HG03066 (cell line): ENCODE data around the gene HIVEP1.

Source experiments
- ATAC-seq: cut with Tn5 transposase; IDR thresholded peaks from one replicate; pipeline ENCODE4 v1.9.1; 2021; ENCODE audit warnings: low read depth; ENCODE audit not compliant: unreplicated experiment

The HIVEP1 gene

DNA sequence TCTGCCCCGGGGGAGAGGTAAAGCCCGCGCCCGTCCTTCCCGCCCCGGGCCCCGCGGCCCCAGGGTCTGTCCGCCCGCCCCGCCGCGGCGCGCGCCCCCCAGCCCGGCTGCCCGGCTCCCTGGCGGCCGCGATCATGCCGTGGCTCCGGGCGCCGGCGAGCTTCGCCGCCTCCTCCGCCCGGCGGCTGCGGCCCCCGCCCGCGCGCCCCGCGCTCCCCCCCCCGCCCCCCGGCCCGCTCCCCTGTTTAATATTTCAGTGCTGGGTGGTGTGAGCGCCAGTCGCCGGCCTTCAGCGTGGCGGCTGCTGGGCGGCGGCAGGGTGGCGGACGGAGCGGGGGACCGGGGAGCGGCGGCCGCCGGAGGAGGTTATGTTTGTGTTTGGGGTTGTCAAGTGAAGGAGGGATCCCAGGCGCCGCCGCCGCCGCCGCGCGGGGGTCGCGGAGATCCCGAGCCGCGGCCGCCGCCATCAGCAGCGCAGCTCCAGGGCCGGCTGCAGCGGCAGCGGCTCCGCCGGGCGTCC, at the start of gene HIVEP1:
Gene HIVEP1, plus strand, starts transcription at position 275 of the 520 bp plus-strand sequence. CDS start 3,317 bp downstream, outside the sequence.
- ATAC-seq: peak; percentile 1

DNA sequence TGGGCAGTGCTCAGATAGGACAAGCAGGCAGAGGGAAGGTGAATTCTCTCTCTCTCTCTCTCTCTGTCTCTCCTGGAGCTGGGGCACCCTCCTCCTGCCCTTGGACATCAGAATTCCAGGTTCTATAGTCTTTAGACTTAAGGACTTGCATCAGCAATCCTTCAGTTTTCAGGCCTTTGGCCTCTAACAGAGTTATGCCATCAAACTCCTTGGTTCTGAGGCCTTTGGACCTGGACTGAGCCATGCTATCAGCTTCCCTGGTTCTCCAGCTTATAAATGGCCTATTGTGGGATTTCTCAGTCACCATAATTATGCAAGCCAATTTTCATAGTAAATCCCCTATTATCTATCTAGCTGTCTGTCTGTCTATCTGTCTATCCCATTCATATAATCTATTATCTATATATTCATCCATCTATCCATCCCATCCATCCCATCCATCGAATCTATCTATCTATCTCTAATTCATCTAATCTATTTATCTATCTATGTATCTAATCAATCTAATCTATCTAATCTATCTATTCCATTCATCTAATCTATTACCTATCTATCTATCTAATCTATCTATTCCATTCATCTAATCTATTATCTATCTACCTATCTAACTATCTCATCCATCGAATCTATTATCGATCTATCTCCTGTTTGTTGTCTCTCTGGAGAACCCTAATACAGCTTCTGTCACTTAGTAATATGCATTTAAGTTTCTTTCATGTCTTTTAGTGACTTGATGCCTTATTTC, 48.2 kb upstream of the HIVEP1 start:
- no peak for ATAC-seq

DNA sequence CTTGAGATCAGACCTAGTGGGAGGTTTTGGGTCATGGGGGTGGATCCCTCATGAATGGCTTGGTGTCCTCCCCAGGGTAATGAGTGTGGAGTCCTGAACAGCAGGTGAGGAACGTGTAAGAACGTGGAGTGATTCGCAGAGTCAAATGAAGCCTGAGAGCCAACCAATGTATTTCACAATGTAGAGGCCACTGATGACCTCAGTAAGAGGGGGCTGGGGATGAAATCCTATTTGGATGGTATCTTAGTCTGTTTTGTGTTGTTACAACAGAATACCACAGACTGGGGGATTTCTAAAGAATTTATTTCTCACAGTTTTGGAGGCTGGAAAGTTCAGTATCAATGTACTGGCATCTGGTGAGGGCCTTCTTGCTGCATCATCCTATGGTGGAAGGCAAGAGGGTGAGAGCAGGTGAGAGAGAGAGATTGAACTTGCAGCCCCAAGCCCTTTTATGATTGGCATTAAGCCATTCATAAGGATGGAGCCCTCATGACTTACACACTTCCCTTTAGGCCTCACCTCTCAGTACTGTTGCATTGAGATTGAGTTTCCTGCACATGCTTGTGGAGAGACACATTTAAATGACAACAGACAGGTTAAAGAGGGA, 47.3 kb upstream of the HIVEP1 start:
- no peak for ATAC-seq

DNA sequence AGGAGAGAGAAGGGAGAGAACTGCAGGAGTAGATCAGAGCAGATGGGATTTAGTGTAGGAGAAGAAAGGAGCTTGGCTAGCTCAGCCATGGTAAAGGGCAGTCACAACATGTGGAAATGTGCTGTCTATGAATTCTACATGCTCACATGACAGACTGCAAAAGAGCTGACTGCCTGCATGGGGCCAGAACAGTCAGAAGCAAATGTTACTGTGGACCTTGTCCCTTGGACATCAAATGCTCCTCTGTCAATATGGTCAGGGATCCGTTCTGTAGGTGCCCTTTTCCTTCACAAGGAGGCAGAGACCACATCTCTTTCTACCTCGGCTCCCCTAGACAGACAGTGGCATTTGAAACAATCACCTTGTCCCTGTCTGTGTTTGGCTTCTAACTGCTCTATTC, 46.6 kb upstream of the HIVEP1 start:
- no peak for ATAC-seq

DNA sequence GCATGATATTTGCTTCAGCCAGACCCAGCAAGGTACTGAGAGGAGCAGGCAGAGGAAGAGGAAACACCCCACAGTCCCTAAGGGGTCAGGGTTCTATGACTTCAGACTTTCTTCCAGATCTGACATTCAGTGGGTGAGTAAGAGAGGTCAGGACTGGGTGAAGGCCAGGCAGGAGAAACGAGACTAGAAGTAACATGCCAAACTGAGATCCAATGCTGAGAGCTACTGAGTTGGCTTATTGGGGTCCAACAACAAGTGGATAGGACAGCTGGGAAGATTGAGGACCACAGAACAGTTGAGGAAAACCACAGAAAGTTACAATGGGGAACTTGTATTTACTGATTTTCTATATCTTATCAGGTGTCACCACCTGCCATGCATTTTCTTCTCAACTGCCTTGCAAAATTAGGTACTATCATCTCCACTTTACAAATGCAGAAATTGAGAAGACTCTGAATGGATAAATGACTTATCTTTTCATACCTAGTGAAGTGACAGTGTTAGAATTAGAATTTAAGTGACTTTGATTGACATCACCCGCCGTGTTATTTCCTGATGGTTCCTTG, 43.8 kb upstream of the HIVEP1 start:
- peak; percentile 68 for ATAC-seq

DNA sequence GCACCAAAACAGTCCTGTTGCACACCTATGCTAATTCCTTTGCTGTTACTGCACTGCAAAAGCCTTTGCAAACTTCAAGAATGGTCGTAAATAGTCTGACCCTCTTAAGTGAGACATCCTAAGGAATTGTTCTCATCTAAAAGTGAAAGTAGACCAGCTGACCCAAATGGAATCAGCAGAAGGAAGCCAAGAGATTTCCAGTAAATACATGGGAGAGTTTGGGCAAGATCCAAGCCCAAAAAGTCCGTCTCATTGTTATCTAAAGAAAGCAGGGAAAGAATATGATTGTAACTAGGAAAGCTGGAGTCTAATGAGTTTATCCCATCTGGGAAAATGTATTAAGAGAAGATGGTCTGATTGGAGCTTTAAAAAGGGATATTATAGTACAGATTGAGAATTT, 43.0 kb upstream of the HIVEP1 start:
- no peak for ATAC-seq

DNA sequence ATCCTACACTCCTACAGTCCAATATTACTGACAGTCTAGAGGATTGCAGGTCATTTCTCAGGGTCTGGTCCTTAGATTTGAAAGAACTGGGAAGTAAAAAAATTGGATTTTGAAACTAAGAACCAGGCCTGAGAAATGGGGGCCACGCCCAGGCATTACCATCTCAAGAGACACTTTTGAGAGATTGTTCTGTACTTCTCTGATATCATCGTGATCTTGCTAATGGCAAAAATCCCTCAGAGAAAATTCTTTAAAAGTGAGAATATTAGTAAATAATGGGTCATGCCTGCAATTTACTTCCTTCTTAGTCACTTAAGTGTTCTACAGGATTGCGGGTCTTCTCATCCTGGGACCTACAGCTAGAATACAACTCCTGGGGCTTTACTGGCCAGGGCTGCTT, 42.0 kb upstream of the HIVEP1 start:
- no peak for ATAC-seq

DNA sequence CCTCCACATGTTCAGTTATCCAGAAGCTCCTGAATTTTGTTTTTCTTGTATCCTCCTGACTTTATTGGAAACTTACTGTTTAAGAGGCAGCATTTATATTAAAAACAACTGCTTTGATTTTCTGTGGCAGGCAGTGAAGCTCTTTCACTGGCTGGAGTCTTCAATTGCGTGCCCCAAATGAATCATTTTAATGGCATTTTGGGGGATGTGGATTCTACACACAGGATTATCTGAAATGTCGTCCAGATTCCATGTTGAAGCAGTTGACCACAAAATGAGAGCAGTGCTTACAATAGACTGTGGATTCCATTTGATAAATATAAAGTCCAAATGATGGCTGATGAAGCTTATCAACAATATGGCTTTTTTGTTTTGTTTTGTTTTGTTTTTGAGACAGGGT, 41.0 kb upstream of the HIVEP1 start:
- ATAC-seq: no peak

DNA sequence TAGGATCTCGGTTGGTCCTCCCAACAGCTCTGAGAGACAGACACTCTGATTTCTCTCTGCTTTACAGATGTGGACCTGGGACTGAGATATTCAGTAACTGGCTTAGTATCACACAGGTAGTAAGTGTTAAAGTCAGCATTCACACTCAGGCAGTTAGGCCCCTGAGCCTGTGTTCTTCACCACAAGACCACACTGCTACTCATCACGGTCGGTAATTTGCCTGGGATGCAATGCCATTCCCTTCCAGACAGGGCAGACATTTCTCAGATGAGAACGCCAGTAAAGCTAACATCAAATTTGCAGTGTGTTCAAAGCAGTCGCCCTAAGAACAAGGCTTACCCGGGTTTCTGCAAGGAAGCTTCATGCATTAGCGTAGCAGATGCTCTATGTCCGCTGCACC, 39.8 kb upstream of the HIVEP1 start:
- no peak for ATAC-seq

DNA sequence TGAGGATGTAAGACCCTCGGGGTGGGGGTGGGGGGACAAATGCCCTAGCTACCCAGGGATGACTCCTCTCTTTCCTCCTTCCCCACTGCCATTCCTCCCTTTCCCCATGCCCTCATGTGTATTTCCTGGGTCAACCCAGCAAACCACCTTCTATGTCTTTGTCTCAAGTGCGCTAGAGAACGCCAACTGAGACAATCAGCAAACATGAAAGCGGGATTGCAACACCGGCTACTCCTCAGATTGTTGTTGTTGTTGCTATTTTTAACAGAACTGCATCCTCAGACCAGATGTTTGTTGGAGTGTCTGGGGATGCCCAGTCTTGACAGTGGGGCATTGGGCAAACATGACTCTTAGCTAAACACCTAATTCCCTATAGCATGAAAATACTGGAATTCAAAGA, 39.3 kb upstream of the HIVEP1 start:
- ATAC-seq: no peak

DNA sequence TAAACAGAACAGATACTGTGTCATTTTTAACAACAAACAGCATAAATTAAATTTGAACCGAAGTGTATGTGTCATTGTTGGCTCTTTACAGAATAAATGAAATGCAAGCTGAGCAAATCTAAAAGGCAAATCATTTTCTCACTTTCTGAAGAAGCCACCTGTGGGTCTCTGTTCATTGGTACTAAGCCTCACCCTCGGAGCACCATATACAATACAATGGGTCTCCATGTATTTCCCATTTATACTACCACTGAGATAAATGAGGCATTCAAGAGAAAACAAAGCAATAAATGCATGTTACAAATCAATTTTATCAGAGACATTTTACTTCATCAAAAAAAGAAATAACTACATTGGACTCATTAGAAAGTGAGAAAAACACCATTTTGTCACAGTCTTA, 38.9 kb upstream of the HIVEP1 start:
- ATAC-seq: no peak

DNA sequence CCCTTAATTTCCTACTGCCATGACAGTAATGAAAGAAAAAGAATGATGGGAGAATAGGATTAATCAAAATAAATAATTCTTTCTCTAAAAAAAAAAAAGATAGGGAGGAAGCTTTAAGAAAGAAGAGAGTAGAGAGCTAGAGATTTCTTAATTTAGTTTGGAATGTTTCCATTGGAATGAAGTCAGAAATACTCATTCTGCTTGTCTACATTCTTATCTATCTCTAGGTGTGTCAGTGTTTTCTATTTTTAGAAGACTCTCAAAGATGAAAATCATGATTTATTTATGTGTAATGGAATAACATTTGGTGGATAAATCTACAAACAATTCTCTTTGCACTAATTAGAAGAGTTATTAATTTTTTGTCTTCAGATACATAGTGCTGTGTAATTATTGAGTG, 38.0 kb upstream of the HIVEP1 start:
- ATAC-seq: no peak

DNA sequence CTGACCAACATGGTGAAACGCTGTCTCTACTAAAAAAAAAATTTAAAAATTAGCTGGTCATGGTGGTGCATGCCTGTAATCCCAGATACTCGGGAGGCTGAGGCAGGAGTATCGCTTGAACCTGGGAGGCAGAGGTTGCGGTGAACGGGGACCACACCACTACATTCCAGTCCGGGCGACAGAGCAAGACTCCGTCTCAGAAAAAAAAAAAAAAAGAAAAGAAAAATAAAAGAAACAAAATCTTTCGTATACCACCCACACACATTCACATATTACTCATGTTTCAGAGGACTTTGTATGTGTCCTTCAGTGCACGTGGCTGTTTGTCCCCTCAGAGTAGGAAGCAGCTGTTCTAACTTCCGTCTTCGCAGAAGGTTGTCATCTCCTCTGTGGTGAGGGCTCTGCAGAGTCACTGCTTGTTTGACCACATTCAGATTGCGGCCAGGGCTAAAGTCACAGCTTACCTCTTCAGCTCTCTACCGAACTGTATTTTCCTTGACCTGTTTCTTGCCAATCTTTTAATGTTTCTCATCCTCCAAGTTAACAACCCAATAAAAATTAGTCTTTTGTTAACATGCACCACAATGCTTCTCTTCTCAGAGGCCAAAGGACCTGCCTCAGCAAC, 36.6 kb upstream of the HIVEP1 start:
- peak; percentile 68 for ATAC-seq

DNA sequence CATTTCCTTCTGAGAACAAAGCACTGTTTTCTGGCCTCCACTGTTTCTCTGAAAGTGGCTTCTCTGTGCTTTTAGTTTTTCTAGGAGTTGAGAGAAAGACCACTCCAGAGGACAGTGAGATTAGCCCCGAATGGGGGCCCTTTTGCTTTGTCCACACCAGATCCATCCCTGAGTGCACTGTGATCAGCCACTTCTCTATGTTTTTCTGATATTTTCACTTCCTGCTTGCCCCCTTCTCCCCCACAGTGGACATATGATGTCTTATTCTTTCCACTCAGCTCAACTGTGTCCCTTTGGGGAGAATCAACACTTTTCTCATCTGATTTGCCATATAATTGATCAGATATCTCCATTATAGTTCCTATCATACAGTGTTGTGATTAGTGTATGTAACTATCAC, 35.6 kb upstream of the HIVEP1 start:
- no peak for ATAC-seq

DNA sequence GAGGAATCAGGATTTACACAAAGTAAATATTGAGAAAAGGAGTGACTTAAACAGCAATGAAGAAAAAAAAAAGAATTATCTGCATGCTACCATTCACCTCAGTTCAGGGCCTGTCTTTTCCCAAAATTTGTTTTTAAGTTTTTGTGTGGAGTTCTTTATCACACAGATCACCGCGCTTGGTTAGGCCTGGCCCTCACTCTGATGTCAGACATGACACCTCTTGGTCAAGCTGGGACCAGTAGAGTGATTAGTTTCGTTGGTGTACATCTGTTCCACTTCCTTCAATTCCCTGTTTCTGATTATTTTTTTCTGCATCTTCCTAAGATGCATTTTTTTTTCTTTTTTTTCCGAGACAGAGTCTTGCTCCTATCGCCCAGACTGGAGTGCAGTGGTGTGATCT, 34.9 kb upstream of the HIVEP1 start:
- ATAC-seq: no peak

DNA sequence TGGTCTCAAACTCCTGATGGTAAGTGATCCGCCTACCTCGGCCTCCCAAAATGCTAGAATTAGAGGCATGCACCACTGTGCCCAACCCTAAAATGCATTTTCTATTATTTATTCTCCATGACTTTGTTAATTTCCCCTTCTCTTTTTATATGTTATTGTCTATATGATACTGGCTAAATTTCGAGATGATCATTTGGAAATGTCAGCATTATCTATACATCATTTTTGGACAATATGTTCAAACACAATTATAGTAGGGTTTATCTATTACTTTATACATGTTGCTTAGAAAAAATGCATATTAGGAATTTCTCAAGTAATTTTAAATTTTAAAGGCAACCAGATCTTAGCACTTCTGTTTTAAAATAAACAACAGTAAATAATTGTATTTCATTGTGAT, 34.4 kb upstream of the HIVEP1 start:
- no peak for ATAC-seq

DNA sequence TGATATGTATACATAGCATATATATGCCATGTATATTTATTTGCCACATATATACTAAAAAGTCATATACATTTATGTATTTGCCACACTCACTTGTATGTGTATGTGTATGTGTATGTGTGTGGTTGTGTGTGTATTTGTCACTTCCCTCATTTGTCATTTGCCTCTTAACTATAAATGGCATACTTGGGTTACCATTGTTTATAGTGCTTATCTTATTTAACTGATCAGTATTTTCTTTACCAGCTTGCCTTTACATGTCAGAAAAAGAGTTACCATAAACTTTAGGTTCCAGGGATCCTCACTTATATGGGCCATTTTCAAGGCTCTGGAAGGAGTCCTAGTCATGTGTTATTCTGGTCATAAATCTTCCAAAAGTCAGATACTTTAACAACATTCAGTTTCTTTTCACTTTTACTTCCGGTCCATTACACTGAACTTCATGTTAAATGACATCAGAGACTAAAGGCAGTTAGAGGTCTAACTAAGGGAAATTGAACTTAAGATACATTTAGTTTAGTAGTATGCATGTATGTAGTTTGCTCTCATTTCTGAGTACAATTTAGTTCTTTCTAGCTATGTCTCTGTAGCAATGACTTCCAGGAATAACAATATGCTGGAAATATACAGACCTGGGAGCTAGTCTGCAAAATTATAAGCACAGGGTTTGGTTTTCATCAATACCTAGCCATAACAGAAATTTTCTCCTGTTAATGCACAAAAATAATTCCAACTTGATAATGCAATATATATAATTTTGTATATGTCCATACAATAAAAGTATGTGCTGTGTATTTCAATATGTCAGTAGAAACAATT, 33.7 kb upstream of the HIVEP1 start:
- no peak for ATAC-seq

DNA sequence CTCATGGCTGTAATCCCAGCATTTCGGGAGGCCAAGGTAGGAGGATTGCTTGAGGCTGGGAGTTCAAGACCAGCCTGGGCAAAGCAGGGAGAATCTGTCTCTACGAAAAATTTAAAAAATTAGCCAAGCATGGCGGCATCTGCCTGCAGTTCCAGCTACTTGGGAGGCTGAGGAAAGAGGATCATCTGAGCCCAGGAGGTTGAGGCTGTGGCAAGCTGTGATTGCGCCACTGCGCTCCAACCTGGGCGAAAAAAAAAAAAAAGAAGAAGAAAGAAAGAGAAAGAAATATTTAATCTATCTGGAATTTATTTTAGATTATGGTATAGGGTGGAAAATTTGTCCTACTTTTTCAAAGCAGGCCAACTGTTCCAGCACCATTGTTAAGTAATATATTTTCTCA, 32.2 kb upstream of the HIVEP1 start:
- no peak for ATAC-seq

DNA sequence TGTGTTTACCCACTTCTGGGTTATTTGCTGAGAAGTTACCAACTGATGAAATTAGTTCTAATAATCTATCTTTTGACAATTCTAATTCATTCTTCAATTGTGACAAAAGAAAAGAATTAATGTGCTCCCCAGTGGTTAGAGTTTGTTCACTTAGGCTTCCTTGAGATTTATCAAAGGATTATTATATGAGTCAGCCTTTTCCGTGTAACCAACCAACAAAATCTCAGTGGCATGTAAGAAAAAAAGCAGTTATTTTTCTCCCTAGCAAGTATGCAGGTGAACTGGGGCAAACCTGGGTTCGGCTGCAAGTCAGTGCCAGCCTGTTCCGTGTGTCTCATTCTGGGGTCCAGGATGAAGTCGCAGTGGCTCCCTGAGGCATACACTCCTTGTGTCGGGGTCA, 28.8 kb upstream of the HIVEP1 start:
- ATAC-seq: no peak

DNA sequence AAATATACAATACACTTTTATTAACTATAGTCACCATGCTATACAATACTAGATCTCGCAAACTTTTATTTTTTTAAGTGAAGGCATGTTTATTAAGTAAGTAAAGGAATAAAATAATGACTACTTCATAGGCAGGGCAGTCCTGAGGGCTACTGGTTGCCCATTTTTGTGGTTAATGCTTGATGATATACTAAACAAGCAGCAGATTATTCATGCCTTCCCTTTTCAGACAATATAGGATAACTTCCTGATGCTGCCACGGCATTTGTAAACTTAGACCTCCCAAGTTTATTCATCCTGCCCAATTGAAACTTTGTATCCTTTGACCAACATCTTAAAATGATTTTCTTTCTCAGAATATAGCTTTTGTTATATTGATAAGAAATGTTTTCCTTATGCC, 24.7 kb upstream of the HIVEP1 start:
- ATAC-seq: no peak

DNA sequence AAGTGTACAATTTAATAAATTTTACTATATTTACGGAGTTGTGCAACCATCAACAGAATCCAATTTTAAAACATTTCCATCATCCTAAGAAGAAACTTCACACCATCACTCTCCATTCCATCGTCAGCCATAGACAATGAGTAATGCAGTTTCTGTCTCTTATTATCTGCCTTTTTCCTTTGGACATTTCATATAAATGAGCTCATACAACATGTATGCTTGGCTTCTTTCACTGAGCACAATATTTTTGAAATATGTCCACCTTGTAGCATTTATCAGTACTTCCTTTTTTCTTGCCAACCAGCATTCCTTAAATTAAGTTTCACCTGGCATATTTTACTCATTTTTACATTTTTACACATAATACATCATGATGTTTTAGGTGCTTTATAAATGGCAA, 22.7 kb upstream of the HIVEP1 start:
- ATAC-seq: no peak
